CD1c-positive myeloid dendritic cell (primary cell): ENCODE measurements around the gene ZNF586.
"Not testable (repeated sequence)": the region's sequence is repeated elsewhere in the genome, so short reads cannot be mapped to it uniquely, and the experiment has no call there.

Experiments
- DNase-seq: peaks from one replicate; pipeline ENCODE4 v3.0.0-alpha.2; 2016; ENCODE audit errors: extremely low spot score

The ZNF586 gene

DNA sequence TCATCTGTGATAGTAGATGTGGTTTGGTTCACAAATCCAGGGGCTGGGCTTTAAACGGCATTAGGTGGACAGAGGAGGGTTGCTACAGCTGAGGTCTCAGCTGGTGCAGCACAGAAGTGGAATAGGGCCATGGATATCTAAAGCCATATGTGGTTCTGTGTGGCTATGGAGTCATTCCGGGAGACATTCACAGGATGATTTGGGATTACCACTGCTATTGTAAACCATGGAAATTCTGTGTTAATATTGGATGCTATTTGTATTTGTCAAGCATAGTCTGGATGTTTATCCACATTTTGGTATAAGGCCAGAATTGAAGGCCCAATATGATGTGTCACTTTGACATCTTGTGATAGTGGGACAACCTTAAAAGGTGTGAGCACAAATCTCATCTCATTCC is 53.7 kb downstream of the ZNF586 start:
- not testable (repeated sequence) for DNase-seq

DNA sequence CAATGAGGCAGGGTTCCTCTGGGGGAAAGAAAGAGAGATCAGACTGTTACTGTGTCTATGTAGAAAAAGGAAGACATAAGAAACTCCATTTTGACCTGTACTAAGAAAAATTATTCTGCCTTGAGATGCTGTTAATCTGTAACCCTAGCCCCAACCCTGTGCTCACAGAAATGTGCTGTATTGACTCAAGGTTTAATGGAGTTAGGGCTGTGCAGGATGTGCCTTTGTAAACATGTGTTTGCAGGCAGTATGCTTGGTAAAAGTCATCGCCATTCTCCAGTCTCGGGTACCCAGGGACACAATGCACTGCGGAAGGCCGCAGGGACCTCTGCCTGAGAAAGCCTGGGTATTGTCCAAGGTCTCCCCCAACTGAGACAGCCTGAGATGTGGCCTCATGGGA is 54.1 kb downstream of the ZNF586 start:
- not testable (repeated sequence) for DNase-seq

DNA sequence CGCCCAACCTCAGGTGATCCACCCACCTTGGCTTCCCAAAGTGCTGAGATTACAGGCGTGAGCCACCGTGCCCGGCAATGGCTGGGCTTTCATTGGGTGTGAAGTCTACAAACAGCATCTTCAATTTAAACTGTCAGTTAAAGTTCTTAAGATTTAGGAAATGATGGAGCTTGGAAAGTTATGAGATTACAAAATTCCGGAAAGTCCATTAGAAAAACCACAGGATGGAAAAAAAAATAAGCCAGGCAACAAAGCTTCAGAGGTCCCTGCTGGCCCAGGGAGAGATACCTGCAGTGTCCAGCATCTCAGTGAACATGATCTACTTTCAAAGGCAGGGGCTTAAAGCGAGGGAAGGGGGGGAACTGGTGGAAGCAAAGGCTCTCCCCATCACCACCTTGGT is 56.0 kb downstream of the ZNF586 start:
- no peak for DNase-seq

GRCh38 chr19:57829316-57829715 is 59.8 kb downstream of the ZNF586 start:
- DNase-seq, result no peak

DNA sequence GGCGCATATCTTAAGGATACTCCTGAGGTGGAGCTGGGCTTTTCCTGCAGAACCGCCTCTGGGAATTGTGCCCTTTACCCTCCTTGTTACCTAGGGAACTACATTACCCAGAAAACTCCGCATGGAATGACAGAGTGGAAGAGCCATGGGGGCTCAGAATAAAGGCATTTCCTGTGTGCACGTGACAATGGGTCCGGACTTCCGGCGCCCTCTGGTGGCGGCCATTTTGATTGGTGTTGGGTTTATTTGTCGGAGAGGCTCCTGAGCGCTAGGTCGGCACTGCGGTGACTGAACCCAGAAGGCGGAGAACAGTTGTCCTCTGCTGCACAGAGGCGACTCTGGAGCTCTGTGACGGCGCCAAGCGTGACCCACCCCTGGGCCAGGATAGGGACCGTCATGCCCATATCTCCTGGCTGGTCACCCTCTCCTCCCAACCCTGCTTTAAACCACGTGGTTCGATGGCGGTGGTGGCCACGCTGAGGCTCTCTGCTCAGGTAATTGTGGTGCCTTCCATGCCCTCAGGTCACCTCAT is 60.7 kb downstream of the ZNF586 start, which contains the start of gene ZNF587B:
ZNF587B (plus strand) TSS at position 229 of the 532 bp plus-strand sequence; CDS start at position 459, 230 bp downstream.
- peak; percentile 20 for DNase-seq
